Activated effector memory CD4-positive, alpha-beta T cell treated with anti-CD3 and anti-CD28 coated beads, Interleukin-2, amount 50 U/mL, for 16 hours (primary cell): ENCODE results near the gene ANKRD12.
A peak's percentile ranks its signal among the peaks of the same experiment; 100 is the strongest.

ENCODE experiments used
- DNase-seq: peaks from one replicate; pipeline ENCODE4 v3.0.0-alpha.2; 2020

ANKRD12 gene

DNA sequence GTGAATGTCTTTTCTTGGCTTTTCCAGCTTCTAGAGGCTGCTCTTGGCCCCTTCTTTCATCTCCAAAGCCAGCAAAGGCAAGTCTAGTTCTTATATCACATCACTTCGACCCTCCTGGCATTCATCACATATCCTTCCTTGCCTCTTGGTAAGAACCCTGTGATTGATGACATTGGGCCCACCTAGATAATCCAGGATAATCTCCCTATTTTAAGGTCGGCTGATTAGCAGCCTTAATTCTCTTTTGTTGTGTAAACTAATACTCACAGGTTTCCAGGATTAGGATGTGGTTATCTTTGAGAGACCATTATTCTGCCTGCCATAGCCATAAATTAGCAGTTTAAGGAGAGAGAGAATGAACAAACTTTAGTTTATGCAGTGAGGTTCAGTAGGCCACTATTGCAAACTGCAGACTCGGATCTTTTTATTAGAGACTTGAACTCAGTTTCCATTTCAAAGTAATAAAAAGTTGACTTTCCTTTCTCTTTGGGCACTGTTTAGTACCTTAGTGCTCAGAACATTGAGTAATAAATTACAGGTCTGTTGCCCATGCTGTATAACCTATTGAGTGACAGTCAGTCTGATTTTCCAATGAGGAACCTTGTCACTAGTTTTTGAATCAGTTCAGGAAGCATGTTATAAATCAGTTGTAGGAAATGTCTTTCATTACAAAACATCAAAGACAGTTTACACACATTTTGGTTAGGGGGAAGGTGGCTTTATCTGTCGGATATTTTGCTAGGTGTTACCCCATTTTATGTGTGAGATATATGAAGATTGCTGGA, 29.6 kb upstream of the ANKRD12 start:
- no peak for DNase-seq

DNA sequence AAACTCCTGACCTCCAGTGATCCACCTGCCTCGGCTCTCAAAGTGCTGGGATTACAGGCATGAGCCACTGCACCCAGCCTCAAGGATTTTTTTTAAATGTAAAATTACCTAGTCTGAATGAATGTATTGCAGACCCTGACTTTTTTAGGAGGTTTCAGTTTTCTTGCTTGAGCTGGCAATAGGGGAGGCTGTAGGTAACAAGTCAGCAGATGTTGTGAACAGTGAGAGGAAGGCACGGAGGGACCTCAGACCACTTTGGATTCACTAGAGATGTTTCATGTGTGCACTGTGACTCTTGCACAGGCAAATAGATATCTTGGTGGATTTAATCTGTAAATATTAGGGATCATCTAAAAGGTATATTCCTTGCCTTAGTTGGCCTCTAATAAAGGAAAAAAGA, 27.7 kb upstream of the ANKRD12 start:
- DNase-seq: no peak

DNA sequence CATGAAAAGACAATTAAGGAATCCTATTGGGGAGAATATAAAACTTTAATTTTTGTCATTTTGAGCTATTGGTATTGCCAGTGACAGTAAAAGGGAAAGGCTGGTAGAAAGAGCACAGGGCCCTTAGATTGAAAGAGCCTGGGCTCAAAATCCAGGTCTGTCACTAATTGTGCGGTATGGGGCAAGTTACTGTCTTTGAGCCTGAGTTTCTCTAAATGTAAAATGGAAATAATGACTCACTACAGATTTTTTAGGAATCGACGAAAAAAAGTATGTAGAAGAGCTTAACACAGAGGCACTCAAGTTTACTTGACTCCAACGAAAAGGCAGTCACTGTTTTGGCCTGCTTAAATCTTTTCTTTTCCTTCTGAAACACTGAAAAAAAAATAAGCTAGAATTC, 27.1 kb upstream of the ANKRD12 start:
- no peak for DNase-seq

DNA sequence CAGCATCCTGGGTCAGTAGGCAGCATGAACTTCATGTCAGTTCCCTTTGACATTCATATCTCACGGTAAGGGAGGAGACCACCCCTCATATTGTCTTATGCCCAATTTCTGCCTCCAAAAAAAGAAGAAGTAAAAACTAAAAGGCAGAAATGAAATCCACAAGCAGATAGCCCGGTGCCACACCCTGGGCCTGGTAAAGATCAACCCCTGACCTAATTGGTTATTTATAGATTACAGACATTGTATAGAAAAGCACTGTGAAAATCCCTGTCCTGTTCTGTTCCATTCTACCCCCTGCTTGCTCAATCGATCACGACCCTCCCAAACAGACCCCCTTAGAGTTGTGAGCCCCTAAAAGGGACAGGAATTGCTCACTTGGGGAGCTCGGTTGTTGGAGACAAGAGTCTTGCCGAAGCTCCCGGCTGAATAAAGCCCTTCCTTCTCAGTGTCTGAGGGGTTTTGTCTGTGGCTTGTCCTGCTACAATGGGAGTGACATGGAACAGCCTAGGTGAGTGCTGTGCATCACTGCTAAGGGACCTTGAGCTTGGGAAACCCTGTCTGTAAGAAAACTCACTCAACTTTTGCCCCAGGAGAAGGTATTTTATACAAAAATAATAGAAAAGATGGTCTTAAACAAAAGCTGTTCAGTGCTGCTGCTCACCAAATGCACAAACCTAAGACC, 23.0 kb upstream of the ANKRD12 start:
- DNase-seq: no peak

DNA sequence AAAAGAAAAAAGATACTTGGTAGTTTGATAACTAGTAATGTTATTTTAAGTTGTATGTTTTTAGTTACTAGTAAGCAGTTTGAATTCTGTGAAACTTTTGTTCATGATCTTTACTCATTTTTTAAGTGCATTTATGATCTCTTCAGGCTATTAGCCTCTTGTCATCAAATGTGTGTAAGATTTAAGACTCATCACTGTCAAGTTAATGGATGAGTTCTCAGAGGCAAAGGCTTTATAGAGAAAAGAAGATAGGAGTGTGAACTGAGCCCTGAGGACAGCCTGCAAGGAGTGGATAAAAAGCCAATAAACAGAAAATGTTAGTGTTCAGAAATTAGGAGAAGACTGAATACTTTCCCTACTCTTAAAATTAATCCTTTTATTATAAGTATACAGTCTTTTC, 20.6 kb upstream of the ANKRD12 start:
- DNase-seq: no peak

DNA sequence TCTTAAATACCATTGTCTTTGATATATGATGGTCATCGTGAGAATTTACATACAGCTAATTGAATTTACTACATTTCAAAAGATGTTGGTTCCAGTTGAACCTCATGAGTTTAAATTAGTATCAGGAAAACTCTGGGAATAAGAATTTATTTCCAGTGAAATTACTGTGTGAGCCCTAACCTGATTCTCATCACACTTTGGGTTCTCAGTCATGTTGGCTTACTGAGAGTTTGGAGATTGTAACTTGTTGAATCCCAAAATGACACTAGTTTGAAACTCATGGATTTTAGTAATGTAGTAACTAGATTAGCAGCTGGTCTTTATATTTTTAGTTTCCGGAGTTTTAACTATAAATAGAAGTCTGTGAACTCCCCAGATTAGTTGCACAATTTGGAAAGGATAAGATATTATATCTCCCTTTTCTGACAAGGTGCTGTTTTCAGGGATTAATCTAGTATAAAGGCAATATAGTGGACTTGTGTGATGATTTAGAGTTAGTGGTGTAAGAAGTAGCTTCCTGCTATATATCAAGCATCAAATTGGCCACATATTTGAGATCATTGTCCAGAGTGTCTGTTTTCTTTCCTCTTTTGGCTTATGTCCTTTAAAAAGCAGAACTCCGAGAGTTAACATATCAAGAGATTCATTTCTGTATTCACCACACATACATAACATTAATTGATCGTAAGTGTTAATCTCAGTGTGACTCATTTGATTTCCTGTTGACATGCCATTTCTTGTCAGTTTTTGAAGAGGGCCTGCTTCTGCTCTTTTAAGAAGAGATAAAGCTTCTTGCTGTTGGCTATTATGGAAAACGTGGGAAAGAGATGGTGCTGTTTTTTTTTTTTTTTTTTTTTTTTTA, 18.4 kb upstream of the ANKRD12 start:
- no peak for DNase-seq

DNA sequence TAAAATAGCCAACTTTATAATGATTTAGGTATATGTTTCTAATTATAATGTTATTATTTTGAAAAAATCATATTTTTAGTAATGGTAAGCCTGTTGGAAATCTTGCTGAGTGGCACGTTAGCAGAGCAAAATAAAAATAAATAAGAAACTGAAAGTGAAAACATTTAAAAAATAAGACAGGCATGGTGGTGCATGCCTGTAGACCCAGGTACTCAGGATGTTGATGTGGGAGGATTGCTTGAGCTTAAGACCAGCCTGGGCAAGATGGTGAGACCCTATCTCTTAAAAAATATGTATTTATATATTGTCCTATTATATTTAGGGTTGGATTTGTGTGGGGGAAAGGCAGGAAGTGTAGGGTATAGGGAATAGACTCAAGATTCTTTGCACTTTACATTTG, 15.8 kb upstream of the ANKRD12 start:
- no peak for DNase-seq

DNA sequence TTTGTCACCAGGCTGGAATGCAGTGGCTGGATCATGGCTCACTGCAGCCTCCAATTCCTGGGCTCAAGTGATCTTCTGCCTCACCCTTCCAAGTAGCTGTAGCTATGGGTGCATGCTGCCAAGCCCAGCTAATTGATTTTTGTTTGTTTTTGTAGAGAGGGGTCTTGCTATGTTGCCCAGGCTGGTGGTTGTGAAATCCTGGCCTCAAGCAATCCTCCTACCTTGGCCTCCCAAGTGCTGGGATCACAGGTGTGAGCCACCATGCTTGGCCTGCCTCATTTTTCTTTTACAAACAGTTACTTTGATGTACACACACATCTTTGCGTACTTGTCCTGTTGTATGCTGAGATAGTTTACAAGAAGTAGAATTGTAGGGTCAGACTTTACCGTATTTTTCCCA, 13.1 kb upstream of the ANKRD12 start:
- no peak for DNase-seq

DNA sequence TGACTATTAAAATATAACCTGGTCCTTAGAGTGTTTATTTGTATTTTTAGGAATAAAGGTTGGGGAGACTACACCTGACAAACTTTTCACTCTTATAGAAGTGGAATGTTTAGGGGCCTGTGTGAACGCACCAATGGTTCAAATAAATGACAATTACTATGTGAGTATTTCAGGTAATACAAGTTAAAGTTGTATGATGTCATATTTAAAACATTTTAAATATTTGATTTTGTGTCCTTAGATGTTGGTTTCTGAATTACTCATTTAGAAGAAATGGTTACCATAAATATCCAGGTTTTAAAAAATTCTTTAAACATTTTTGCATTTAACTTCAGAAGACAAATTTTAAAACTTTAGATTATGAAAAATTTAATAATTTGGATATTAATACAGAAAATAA, 11.8 kb upstream of the ANKRD12 start:
- no peak for DNase-seq

DNA sequence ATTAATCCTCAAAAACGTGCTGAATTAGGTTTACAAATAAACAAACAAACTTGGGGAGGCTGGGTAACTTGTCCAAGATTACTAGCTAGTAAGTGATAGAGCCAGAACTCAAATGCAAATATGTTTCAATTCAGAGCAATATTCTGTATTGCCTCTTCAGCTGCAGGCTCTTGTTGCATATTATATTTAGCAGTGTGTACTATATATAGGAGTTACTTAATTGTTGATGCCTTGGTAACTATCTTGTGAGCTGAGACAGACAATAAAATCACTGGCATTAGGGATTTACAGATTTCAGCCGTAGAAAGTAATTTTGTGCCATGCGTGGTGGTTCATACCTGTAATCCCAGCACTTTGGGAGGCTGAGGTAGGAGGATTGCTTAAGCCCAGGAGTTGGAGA, 10.2 kb upstream of the ANKRD12 start:
- DNase-seq: no peak

DNA sequence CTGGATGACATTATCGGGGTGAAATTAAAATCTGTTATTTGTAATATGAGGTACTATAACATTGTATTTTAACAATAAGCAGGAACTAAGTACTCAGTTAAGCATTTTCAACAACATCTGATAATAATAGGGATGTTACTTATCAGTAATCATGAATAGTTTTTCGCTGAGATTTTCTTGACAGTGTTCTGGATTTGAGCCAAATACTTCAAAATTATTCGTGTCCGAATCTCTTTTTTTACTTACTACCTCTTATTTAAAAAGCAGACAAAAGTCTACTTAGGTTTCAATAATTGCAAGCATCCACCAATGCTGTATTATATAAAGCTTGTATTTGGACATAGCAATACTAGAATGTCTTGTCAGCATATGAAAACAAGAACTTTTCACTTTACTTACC, 6.4 kb upstream of the ANKRD12 start:
- DNase-seq: no peak

DNA sequence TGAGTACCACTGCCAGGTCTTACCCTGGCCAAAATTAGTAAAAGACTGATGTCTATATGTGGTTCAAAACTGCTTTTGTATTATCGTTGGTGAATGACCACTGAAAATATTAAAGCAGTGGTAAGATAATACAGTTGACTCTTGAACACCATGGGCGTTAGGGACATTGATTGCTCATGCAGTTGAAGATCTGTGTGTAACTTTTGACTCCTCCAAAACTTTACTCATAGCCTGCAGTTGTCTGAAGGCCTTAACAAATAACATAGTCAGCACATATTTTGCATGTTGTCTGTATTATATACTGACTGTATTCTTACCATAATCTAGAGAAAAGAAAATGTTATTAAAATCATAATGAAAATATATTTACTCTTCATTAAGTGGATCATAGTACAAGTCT, 5.8 kb upstream of the ANKRD12 start:
- no peak for DNase-seq

DNA sequence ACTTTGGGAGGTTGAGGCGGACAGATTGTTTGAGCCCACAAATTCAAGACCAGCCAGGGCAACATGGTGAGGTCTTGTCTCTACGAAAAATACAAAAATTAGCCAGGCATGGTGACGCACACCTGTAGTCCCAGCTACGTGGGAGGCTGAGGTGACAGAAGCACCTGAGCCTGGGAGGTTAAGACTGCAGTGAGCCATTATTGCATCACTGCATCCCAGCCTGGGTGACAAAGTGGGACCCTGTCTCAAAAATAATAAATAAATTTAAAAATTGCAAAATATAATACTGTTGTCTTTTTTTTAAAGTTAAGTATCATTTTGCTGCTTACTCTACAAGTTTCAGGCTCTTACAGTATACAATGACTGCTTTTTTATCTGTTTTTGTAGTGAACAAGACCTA, 4.0 kb upstream of the ANKRD12 start:
- no peak for DNase-seq

DNA sequence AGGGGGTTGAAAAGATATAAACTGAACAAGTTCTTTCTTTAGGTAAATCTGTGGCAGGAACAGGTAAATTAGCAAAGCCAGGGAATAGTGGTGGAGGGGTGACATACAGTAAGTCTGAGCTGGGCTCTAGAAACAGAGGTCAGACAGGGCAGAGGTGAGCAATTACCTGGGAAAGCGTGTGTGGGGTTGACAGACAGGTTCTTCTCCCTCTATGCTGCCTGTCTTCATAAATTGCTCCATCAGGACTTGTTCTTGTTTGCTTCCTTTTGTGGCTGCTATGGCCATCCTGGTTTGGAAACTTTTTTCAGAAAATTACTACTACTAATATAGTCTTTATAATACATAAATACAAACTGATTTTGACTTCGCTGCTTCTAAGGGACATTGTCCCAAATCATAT, 3.4 kb upstream of the ANKRD12 start:
- DNase-seq: no peak

DNA sequence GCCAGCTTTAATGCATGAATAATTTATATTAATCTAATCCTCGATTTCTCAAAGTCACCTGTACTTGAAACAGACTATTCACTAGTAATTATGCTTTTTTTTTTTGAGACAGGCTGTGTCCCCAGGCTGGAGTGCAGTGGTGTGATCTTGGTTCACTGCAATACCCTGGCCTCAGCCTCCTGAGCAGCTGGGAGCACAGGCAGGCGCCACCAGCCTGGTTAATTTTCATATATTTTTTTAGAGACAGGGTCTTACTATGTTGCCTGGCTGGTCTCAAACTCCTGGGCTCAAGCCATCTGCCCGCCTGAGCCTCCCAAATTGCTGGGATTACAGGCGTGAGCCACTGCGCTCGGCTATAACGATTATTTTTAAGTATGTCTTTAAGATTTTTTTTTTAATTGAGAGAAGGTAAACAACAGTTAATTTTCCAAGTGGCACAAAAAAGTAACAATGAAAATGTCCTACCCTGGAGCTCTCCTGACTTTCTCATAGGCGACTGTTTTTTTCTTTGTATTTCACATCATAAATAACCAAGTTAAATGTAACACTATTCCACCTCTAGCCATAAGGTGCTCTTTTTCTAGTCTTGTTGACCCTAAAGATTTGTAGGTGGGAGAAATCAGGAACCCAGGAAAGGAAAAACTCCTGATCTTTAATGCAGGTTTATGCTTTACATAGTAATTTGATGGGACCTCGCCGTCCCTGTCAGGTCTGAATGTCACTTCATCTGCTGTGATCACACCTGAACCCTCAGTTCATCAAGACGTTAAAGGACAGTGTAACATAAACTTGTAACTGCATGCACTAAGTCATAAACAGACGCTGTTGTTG, 1.3 kb upstream of the ANKRD12 start:
- no peak for DNase-seq

DNA sequence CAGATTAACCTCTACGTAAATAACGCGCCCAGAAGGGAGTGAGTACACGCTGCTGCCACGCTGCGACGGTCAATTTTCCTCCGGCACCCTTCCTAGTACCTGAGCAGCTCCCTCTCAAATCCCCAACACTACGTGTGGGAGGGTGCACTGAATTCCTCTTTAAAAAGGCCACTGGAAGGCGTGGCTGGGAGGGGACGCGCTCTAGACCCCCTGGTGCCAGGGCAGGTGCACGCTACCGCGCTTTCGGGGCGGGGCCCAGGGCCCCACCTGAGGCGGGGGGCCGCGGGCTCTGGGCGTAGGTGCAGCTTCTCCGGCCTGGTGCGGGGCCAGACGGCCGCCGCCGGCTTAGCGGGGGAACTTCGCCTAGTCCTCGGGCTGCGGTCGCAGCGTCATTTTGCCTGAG, 668 bp upstream of the ANKRD12 start:
- no peak for DNase-seq

DNA sequence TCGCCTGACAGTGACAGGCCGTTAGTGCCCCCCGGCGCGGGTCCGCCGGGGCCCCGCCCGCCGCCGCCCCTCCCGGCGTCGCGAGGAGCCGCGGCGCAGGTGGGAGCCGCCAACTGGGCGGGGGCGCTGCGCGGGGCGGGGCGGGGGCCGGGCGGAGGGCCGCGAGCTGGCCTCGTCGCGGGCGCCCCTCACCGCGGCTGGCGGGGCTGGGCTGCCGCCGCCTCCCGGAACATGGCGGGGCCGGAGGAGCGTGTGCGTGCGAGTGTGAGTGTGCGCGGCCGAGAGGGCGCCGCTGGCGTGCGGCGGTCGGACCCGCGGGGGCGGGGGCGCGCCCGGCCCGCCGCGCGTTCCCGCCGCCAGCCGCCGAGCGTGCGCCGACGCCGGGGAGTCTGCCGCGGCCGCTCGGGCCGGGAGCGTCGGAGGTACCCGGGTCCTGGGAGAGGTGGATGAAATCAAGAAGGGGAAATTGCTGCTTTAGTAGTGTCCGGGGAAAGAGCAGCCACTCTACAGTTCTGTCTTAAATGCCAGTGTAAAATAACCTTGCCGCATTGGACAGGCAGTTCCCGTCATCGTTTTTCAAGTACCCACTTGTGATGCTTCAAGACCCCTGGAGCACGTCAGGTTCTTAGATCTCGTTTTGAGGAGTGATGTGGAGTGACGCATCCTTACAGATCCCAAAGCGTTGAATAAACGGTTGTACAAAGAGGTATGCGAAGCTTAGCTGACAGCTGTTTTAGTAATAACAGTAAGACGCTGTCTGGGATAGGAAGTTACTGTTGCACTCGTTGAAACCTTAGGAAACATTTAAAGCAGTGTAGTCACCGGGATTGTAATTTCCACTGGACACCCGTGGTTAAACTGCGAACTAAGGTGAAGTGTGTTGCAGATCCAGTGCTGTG, 836 bp downstream of the ANKRD12 start:
- peak; percentile 90 for DNase-seq

DNA sequence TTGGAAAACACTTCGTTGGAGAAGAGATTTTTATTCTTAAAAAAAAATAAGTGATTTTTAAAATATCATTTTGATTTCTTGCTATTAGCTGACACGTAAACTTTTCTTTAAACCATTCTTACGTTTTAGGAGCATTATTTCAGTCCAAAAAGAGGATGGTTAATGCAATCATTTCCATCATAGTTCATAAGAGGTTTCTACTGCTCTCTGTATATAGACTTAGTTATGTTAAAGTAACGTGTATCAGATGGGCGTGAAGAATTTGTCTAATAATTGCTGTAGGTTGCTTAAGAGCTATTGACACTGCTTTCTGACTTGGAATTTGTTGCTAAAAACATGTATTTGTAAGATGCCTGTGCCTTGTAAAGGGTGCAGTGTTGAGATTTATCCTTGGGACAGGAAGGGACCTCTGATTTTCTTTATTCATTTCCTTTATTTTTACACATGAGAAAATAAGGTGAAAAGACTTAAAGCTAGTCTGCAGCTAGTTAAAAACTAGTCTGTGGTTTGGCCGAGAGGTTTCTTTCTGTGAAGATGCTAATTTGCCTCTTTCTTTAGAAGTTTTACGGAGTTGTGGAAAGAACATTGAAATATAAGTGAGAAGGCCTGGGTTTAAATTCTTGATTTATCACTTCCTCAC, 2.9 kb downstream of the ANKRD12 start:
- no peak for DNase-seq

DNA sequence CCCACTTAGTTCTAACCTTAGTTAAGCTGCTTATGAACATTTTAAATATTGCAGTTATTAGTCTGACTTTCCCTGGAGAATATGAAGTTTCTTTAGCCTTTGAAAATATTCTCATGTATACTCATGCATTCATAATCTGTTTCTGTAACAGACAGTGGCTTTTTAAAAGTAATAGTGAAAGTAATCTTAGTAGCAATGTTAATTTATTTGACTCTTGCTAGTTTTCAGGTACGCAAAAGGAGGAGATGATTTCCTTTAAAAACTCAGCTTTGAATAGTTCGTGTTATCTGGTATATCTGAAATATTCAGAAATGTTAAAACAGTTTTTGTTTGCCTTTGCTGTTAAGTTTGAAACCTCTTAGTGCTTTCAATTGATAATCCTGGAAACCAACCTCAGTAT, 3.8 kb downstream of the ANKRD12 start:
- no peak for DNase-seq

DNA sequence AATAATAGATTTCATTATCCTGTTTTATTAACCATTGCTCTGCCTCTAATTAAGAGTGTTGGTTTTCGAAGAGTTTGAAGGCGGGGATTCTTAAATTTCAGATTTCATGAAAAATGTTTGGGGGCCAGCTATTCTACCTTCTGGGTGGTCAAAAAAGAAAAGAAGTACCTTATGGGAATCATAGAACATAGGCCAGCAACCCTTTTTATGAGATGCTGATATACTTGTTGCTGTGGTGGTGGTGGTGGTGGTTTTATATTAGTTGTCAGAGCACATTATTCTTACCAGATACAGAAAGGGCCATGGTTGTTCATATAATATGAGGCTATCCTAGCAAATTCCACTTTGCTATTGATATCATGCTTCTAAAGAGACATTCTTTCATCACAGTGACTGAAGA, 4.4 kb downstream of the ANKRD12 start:
- no peak for DNase-seq

DNA sequence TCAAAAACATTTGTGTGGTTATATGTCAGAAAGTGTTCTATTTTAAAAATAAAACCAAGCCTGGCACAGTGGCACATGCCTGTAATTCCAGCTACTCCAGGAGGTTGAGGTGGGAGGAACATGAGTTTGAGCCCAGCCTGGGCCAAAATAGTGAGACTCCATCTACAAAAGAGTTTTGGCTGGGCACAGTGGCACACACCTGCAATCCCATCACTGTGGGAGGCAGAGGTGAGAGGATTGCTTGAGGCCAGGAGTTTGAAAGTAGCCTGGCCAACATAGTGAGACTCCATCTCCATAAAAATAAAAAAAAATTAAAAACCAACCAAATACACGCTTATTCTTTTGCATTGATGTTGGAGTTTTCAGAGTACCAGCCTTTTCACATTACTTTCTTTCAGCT, 9.6 kb downstream of the ANKRD12 start:
- DNase-seq: no peak
